PC-3 (cell line): ENCODE results near the gene GALNT2. TPM values are rescaled to one million over a fixed set of nuclear protein-coding genes. Genes with fewer than 3 reads are reported as not detected.

Experiments
- ATAC-seq: fragments of 200-7000 bp; cut with Tn5 transposase; 2 replicates; pipeline ENCODE4 v1.9.1; 2020; ENCODE audit warnings: mild to moderate bottlenecking, moderate library complexity
- BruUV-seq: library from RNA; stranded (reverse); fragments of 400-500 nt; replicated peaks from 2 replicates; lab custom pipeline; 2021; lab: Mats Ljungman, UMichigan
- CTCF ChIA-PET: fragments of 300-600 bp; sonication (Branson Sonifier 250); formaldehyde crosslinking; loops from one replicate; lab custom pipeline; 2022; ENCODE audit warnings: antibody characterized with exemption; lab: Charles Lee
- POLR2A ChIA-PET: fragments of 300-600 bp; sonication (Branson Sonifier 250); formaldehyde crosslinking; loops from one replicate; lab custom pipeline; 2022; ENCODE audit warnings: antibody characterized with exemption; ENCODE audit not compliant: unreplicated experiment; lab: Charles Lee
- DNase-seq: peaks from one replicate; pipeline ENCODE4 v3.0.0-alpha.2; 2015
- H2AFZ ChIP-seq: fragments of 300-600 bp; sonication (generic); 2 replicates; pipeline ENCODE4 v1.6.0; 2016; ENCODE audit warnings: antibody characterized with exemption, low read length
- H3F3A ChIP-seq: fragments of 300-600 bp; sonication (generic); one replicate; pipeline ENCODE4 v1.6.0; 2017; ENCODE audit warnings: antibody characterized with exemption, low read length, control low read depth, mild to moderate bottlenecking; ENCODE audit not compliant: unreplicated experiment
- H3K27ac ChIP-seq: fragments of 300-600 bp; sonication (generic); 2 replicates; pipeline ENCODE4 v1.5.1; 2016; ENCODE audit warnings: mild to moderate bottlenecking, low read length
- H3K27me3 ChIP-seq: fragments of 300-600 bp; sonication (generic); 2 replicates; pipeline ENCODE4 v1.6.1; 2016; ENCODE audit warnings: low read length, mixed read lengths
- H3K36me3 ChIP-seq: fragments of 300-600 bp; sonication (generic); 2 replicates; pipeline ENCODE4 v1.6.1; 2016; ENCODE audit warnings: low read depth, mixed run types, low read length, mixed read lengths
- H3K4me1 ChIP-seq: fragments of 300-600 bp; sonication (generic); 2 replicates; pipeline ENCODE4 v1.5.1; 2016; ENCODE audit warnings: low read length; ENCODE audit not compliant: insufficient read depth
- H3K4me2 ChIP-seq: fragments of 300-600 bp; sonication (generic); 2 replicates; pipeline ENCODE4 v1.6.0; 2016; ENCODE audit warnings: low read length
- H3K4me3 ChIP-seq: fragments of 300-600 bp; sonication (generic); 2 replicates; pipeline ENCODE4 v1.5.1; 2016; ENCODE audit warnings: mild to moderate bottlenecking, low read length, mixed read lengths
- H3K79me2 ChIP-seq: fragments of 300-600 bp; sonication (generic); 2 replicates; pipeline ENCODE4 v1.6.1; 2017; ENCODE audit warnings: low read length, mixed read lengths
- H3K9ac ChIP-seq: fragments of 300-600 bp; sonication (generic); 2 replicates; pipeline ENCODE4 v1.6.0; 2016; ENCODE audit warnings: mild to moderate bottlenecking, low read length
- H3K9me2 ChIP-seq: fragments of 300-600 bp; sonication (generic); replicated peaks from 2 replicates; pipeline ENCODE4 v1.6.1; 2016; ENCODE audit warnings: mixed run types, low read length, mixed read lengths
- H3K9me3 ChIP-seq: fragments of 300-600 bp; sonication (generic); 2 replicates; pipeline ENCODE4 v1.6.1; 2016; ENCODE audit warnings: low read length, mixed read lengths
- H4K20me1 ChIP-seq: fragments of 300-600 bp; sonication (generic); 2 replicates; pipeline ENCODE4 v1.6.1; 2016; ENCODE audit warnings: low read length, mixed read lengths
- CTCF ChIP-seq: fragments of 300-600 bp; sonication (generic); conservative IDR thresholded peaks from 2 replicates; pipeline ENCODE4 v1.5.1; 2017; ENCODE audit warnings: antibody characterized with exemption, low read depth, mild to moderate bottlenecking, low read length
- EZH2 ChIP-seq: fragments of 300-600 bp; sonication (generic); IDR thresholded peaks from one replicate; pipeline ENCODE4 v1.6.1; 2017; ENCODE audit warnings: antibody characterized with exemption, mild to moderate bottlenecking, low read length; ENCODE audit not compliant: unreplicated experiment
- EZH2phosphoT487 ChIP-seq: fragments of 300-600 bp; sonication (generic); IDR thresholded peaks from 2 replicates; pipeline ENCODE4 v1.6.1; 2018; ENCODE audit warnings: mild to moderate bottlenecking, antibody characterized with exemption, low read length, borderline replicate concordance
- intact Hi-C: fragments of 100-400 bp; cut with micrococcal nuclease; formaldehyde crosslinking; loops from 2 replicates; pipeline ENCODE4 v1.9.0; 2023
- total RNA-seq: library from RNA; depleted of rRNA; stranded (reverse); fragments of >200 nt; gene quantifications from 2 replicates; pipeline ENCODE4 v1.2.3, GENCODE V29; 2014

Gene GALNT2
- total RNA-seq, 1 experiment from 2014 or later: 182 TPM

GRCh38 chr1:230233786-230234185, 166.7 kb downstream of the GALNT2 start:
- ATAC-seq: no peak
- Histone ChIP-seq H3F3A (no peaks in the 10 kb centered on the region), H4K20me1 (no peaks in the 10 kb centered on the region), H3K9me2 (no peaks in the 10 kb centered on the region), H3K79me2 (no peaks in the 10 kb centered on the region), H3K4me3 (no peak overlapping the region), H3K9ac (no peak overlapping the region), H3K4me2 (no peak overlapping the region), H3K27me3 (no peaks in the 10 kb centered on the region), H3K36me3 (peaks cover 19% of the 10 kb centered on the region; the same call in 1 of the 2 replicates), H3K4me1 (no peaks in the 10 kb centered on the region), H3K27ac (no peak overlapping the region), H3K9me3 (no peaks in the 10 kb centered on the region), H2AFZ (no peak overlapping the region)
- no peak for DNase-seq
- TF ChIP-seq EZH2: no peak
- no peak for TF ChIP-seq EZH2phosphoT487
- BruUV-seq: no TSS peak
- ChIA-PET POLR2A (no interaction called here), CTCF (no interaction called here)
- intact Hi-C loops: no loop called here

- Histone ChIP-seq H3K9me2 (no peaks in the 10 kb centered on the region), H3K27me3 (no peaks in the 10 kb centered on the region), H2AFZ (no peak overlapping the region), H3K4me3 (no peak overlapping the region), H3K36me3 (peaks cover 22% of the 10 kb centered on the region), H3K9ac (no peak overlapping the region), H3K79me2 (no peaks in the 10 kb centered on the region), H3K4me2 (no peak overlapping the region), H4K20me1 (no peaks in the 10 kb centered on the region), H3K4me1 (no peaks in the 10 kb centered on the region), H3K27ac (no peak overlapping the region), H3F3A (no peaks in the 10 kb centered on the region), H3K9me3 (no peaks in the 10 kb centered on the region)
- DNase-seq: no peak
- intact Hi-C loops: no loop called here
- no peak for ATAC-seq
- CTCF ChIA-PET: no interaction called here
- TF ChIP-seq CTCF: no peak
- BruUV-seq: no TSS peak
- POLR2A ChIA-PET: no interaction called here
Measured at GRCh38 chr1:230235876-230236275, 168.8 kb downstream of the GALNT2 start.

- Histone ChIP-seq H3K4me2 (no peak overlapping the region), H3K79me2 (no peaks in the 10 kb centered on the region), H3K9me2 (no peaks in the 10 kb centered on the region), H3K9ac (no peak overlapping the region), H3K27ac (no peak overlapping the region), H3K27me3 (no peaks in the 10 kb centered on the region), H3K36me3 (peaks cover 22% of the 10 kb centered on the region), H3K4me3 (no peak overlapping the region), H3K9me3 (no peaks in the 10 kb centered on the region), H4K20me1 (no peaks in the 10 kb centered on the region), H3K4me1 (no peaks in the 10 kb centered on the region), H3F3A (no peaks in the 10 kb centered on the region), H2AFZ (no peak overlapping the region)
- ATAC-seq (no peak), DNase-seq (no peak)
- CTCF ChIA-PET: no interaction called here
- intact Hi-C loops: no loop called here
- BruUV-seq: no TSS peak
- no peak for TF ChIP-seq EZH2phosphoT487
- TF ChIP-seq EZH2: no peak
- TF ChIP-seq CTCF: no peak
- POLR2A ChIA-PET: no interaction called here
Measured at GRCh38 chr1:230236301-230237008, 169.4 kb downstream of the GALNT2 start.
